ENCODE data around the gene POMT2.
A peak's percentile ranks its signal among the peaks of the same experiment; 100 is the strongest.

POMT2 gene

DNA sequence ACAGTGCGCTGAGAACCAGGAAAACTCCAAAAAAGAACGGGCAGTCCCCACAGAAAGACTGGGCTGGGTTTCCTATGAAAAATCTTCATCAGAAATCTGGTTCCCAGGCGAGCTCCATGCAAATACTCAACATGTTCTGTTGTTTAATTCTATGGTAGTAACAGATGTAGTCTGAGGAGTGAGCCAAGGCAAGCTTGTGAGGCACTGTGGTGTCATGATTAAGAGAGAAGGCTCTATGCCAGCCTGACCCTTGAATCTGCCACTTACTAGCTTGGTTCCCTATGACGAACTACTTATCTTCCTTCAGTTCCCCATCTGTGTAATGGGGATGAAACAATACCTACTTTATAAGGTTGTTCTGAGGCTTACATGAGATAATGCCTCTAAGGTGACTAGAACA, 10.7 kb downstream of the POMT2 start:
- H3K4me3 ChIP-seq (ENCODE audit: severe bottlenecking), result no peak overlapping the region
- peaks cover 19% of the 10 kb centered on the region for H3K4me1 ChIP-seq (ENCODE audit: insufficient read depth, poor library complexity, severe bottlenecking)
- no peaks in the 10 kb centered on the region for H3K36me3 ChIP-seq (ENCODE audit: low read depth)
- no peak for ATAC-seq (ENCODE audit: low read depth)
- no peak overlapping the region for H3K27ac ChIP-seq (ENCODE audit: poor library complexity, severe bottlenecking)
- H3K9me3 ChIP-seq (ENCODE audit: severe bottlenecking), result no peaks in the 10 kb centered on the region
- TF ChIP-seq, protein P1, sequence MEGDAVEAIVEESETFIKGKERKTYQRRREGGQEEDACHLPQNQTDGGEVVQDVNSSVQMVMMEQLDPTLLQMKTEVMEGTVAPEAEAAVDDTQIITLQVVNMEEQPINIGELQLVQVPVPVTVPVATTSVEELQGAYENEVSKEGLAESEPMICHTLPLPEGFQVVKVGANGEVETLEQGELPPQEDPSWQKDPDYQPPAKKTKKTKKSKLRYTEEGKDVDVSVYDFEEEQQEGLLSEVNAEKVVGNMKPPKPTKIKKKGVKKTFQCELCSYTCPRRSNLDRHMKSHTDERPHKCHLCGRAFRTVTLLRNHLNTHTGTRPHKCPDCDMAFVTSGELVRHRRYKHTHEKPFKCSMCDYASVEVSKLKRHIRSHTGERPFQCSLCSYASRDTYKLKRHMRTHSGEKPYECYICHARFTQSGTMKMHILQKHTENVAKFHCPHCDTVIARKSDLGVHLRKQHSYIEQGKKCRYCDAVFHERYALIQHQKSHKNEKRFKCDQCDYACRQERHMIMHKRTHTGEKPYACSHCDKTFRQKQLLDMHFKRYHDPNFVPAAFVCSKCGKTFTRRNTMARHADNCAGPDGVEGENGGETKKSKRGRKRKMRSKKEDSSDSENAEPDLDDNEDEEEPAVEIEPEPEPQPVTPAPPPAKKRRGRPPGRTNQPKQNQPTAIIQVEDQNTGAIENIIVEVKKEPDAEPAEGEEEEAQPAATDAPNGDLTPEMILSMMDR (IDR thresholded peaks at IDR 0.05; ENCODE audit: poor library complexity, severe bottlenecking), result no peak
- no peaks in the 10 kb centered on the region for H3K27me3 ChIP-seq (ENCODE audit: insufficient read depth, poor library complexity, severe bottlenecking)
- DNase-seq (ENCODE audit: low spot score), result no peak

DNA sequence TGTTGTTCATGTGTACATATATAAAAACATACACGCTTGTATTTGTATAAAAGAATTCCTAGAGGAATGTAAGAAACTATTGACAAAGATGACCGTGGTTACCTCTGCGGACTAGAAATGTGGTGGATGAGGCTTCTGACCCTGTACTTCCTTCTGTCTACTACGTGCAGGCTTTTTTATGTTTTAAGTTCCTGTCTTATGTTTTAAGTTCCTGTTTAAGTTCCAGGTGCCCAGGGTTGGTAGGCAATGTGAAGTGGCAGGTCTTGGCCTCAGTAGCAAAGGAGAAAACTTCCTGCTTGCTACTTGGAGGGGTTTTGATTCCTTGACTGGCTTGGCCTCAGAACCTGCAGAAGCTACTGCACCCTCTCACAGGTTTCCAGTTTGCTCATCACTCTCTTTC, 11.6 kb downstream of the POMT2 start:
- no peak overlapping the region for H3K4me3 ChIP-seq (ENCODE audit: severe bottlenecking)
- no peaks in the 10 kb centered on the region for H3K27me3 ChIP-seq (ENCODE audit: insufficient read depth, poor library complexity, severe bottlenecking)
- H3K27ac ChIP-seq (ENCODE audit: poor library complexity, severe bottlenecking), result no peak overlapping the region
- TF ChIP-seq, protein P1 (IDR thresholded peaks at IDR 0.05; ENCODE audit: poor library complexity, severe bottlenecking), result no peak
- peaks cover 5% of the 10 kb centered on the region for H3K36me3 ChIP-seq (ENCODE audit: low read depth)
- no peaks in the 10 kb centered on the region for H3K9me3 ChIP-seq (ENCODE audit: severe bottlenecking)
- peaks cover 18% of the 10 kb centered on the region for H3K4me1 ChIP-seq (ENCODE audit: insufficient read depth, poor library complexity, severe bottlenecking)
- ATAC-seq (ENCODE audit: low read depth), result no peak
- DNase-seq (ENCODE audit: low spot score), result no peak

DNA sequence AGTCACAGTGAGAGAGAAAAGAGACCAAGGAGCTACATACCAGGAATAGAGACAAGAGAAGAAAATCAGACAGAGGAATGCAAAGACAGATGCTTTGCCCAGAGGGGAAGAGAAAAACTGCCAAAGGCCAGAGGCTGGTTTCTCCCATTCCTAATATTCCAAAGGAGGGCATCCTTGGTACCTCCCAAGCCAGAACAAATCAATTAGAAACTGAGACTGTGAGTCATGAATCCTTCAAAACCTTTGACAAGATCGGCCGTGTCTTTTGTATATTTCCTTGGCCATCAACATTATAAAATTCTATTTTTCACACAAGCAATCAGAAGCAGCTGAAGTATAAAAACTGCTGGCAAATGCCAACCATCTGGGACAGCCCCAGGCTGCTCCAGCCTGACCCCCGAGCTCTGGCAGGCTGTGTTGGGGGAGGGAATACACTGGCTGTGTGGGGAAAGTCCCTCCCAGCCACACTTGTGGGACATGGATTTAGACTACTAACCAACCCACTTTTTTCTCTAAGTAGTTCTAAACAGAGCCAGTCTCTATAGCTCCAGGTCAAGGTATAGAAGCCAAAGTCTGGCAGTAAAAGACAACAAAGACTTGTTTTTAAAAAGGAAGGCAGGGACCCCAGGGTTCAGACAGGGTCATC, 13.7 kb downstream of the POMT2 start:
- ATAC-seq (ENCODE audit: low read depth) (no peak), DNase-seq (ENCODE audit: low spot score) (no peak)
- Histone ChIP-seq H3K27me3 (ENCODE audit: insufficient read depth, poor library complexity, severe bottlenecking) (no peaks in the 10 kb centered on the region), H3K4me3 (ENCODE audit: severe bottlenecking) (no peak overlapping the region), H3K4me1 (ENCODE audit: insufficient read depth, poor library complexity, severe bottlenecking) (peaks cover 25% of the 10 kb centered on the region), H3K9me3 (ENCODE audit: severe bottlenecking) (no peaks in the 10 kb centered on the region), H3K36me3 (ENCODE audit: low read depth) (peaks cover 9% of the 10 kb centered on the region), H3K27ac (ENCODE audit: poor library complexity, severe bottlenecking) (peak overlapping the region; percentile 7)
- TF ChIP-seq, protein P1 (IDR thresholded peaks at IDR 0.05; ENCODE audit: poor library complexity, severe bottlenecking), result no peak

DNA sequence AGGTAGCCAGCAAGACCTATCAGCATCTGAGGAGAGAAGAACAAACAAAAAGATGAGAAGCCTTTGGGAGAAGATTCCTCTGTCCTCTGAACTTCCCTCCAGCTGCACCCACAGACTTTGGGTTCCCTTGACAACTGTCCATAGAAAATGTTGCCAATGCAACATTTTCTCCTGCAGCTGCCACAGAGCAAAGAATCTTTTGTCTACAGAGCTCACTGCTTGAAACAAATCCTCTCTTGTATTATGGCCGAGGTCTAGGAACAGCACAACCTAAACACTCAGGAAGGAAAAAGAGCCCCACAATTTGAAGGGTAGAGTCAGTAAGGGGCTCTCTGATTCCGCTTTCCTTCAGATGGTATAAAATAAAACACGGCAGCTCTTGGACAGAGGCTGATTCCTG, 14.3 kb downstream of the POMT2 start:
- ATAC-seq (ENCODE audit: low read depth), result no peak
- no peak for DNase-seq (ENCODE audit: low spot score)
- no peak overlapping the region for H3K4me3 ChIP-seq (ENCODE audit: severe bottlenecking)
- H3K4me1 ChIP-seq (ENCODE audit: insufficient read depth, poor library complexity, severe bottlenecking), result peaks cover 25% of the 10 kb centered on the region
- no peaks in the 10 kb centered on the region for H3K9me3 ChIP-seq (ENCODE audit: severe bottlenecking)
- H3K27me3 ChIP-seq (ENCODE audit: insufficient read depth, poor library complexity, severe bottlenecking), result no peaks in the 10 kb centered on the region
- peaks cover 9% of the 10 kb centered on the region for H3K36me3 ChIP-seq (ENCODE audit: low read depth)
- TF ChIP-seq, protein P1 (IDR thresholded peaks at IDR 0.05; ENCODE audit: poor library complexity, severe bottlenecking), result no peak
- peak overlapping the region; percentile 7 for H3K27ac ChIP-seq (ENCODE audit: poor library complexity, severe bottlenecking)

DNA sequence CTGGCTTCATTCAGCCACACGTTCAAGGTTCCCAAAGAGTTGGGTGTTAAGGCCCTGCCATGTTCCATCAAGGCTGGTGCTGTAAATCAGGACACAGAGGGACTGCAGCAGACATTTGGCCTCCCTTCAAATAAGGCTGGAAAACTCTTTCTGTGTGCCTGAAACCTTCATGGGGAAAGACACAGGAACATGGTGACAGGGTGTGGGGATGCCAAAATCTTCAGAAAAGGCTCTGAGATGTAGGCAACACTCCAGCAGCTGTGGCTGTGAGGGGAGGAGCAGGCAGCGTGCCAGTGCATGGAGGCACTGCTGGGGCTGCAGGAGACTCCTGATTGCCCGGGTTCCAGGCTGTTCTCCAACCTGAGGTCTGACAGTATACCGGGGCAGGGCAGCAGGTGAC, 15.0 kb downstream of the POMT2 start:
- ATAC-seq (ENCODE audit: low read depth), result no peak
- peaks cover 25% of the 10 kb centered on the region for H3K4me1 ChIP-seq (ENCODE audit: insufficient read depth, poor library complexity, severe bottlenecking)
- no peak overlapping the region for H3K4me3 ChIP-seq (ENCODE audit: severe bottlenecking)
- TF ChIP-seq, protein P1 (IDR thresholded peaks at IDR 0.05; ENCODE audit: poor library complexity, severe bottlenecking), result no peak
- H3K27me3 ChIP-seq (ENCODE audit: insufficient read depth, poor library complexity, severe bottlenecking), result no peaks in the 10 kb centered on the region
- no peaks in the 10 kb centered on the region for H3K9me3 ChIP-seq (ENCODE audit: severe bottlenecking)
- peaks cover 9% of the 10 kb centered on the region for H3K36me3 ChIP-seq (ENCODE audit: low read depth)
- no peak overlapping the region for H3K27ac ChIP-seq (ENCODE audit: poor library complexity, severe bottlenecking)
- no peak for DNase-seq (ENCODE audit: low spot score)
